Measurements from ENCODE around the gene EVPL. TPM values are rescaled to one million over a fixed set of nuclear protein-coding genes. Genes with fewer than 3 reads are reported as not detected.
"Not testable (repeated sequence)": the region's sequence is repeated elsewhere in the genome, so short reads cannot be mapped to it uniquely, and the experiment has no call there.

Gene EVPL
- total and polyA plus RNA-seq, 10 of the 15 experiments (the other 5 are each of a cell fraction or from before 2014, with no cell fraction given): 0.03 TPM; not detected in 9

DNA sequence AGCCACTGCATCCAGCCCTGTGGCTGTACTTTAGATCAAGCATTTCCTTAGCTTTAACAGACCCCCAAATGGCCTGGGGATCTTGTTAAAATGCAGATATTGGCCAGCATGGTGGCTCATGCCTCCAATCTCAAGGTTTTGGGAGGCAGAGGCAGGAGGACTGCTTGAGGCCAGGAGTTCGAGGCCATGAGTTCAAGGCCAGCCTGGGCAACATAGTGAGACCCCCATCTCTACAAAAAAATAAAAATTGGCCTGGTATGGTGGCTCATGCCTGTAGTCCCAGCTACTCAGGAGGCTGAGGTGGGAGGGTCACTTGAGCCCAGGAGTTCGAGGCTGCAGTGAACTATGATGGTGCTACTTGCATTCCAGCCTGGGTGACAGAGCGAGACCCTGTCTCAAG, 15.8 kb upstream of the EVPL start:
- H2AFZ ChIP-seq (ENCODE audit: control insufficient read depth, low read depth, low read length); H3K27ac ChIP-seq (ENCODE audit: control insufficient read depth, insufficient read depth); H3K9me3 ChIP-seq (replicated peaks; ENCODE audit: control insufficient read depth, insufficient read depth, low read length); H3K79me2 ChIP-seq (ENCODE audit: control insufficient read depth, insufficient read depth, low read length); CTCF ChIA-PET; H3K4me3 ChIP-seq; FAIRE-seq; SMC1A ChIA-PET (ENCODE audit: uncharacterized antibody, unreplicated experiment); POLR2A ChIA-PET; H3K4me2 ChIP-seq (ENCODE audit: control insufficient read depth, insufficient read depth); H3K4me1 ChIP-seq (ENCODE audit: control insufficient read depth, insufficient read depth, low read length); DNase-seq (ENCODE audit: low read depth, low spot score); in situ Hi-C loops (cut with MboI); H3K27me3 ChIP-seq (replicated peaks in 1 of 2; ENCODE audit: control insufficient read depth in 2 of 2, insufficient read depth in 2 of 2, low read length in 1 of 2); BruUV-seq (replicated peaks); ATAC-seq; H3K9ac ChIP-seq (ENCODE audit: control insufficient read depth, insufficient read depth, low read length); H4K20me1 ChIP-seq (ENCODE audit: control insufficient read depth, insufficient read depth); intact Hi-C loops (cut with micrococcal nuclease; ENCODE audit: unreplicated experiment): not testable (repeated sequence)
- WGBS (ENCODE audit: insufficient coverage, insufficient replicate concordance, low lambda C conversion rate, missing lambda C conversion rate): 98% methylated on average over 3 of the region's 3 CpGs
- peaks cover 40 to 49% of the 10 kb centered on the region in 2 experiments for H3K36me3 ChIP-seq (ENCODE audit: control insufficient read depth in 2 of 2, insufficient read depth in 2 of 2, low read length in 1 of 2)
- RAD21 ChIA-PET (ENCODE audit: unreplicated experiment): interaction anchor here (1.2 kb wide), 1 partner anchor 356 kb away, joined by 5 read pairs; no protein-coding TSS in a partner anchor

GRCh38 chr17:76040376-76040775, 13.3 kb upstream of the EVPL start:
- TF ChIP-seq HDAC2 (IDR thresholded peaks at IDR 0.05) (no peak), TCF3 (IDR thresholded peaks at IDR 0.05; ENCODE audit: borderline replicate concordance, insufficient read depth, low read depth, low read length) (no peak), LARP7 (IDR thresholded peaks at IDR 0.05) (no peak), CHD2 (IDR thresholded peaks at IDR 0.05; ENCODE audit: borderline replicate concordance, low read depth, low read length) (no peak), TAF1 (IDR thresholded peaks at IDR 0.05; ENCODE audit: borderline replicate concordance, low read depth, low read length) (no peak), JUNB (IDR thresholded peaks at IDR 0.05) (no peak), SPI1 (IDR thresholded peaks at IDR 0.05; ENCODE audit: borderline replicate concordance, insufficient read depth, low read depth, low read length) (no peak)
- H2AFZ ChIP-seq (ENCODE audit: control insufficient read depth, low read depth, low read length): no peak overlapping the region
- DNase-seq (ENCODE audit: low read depth, low spot score) (no peak), FAIRE-seq (no peak), ATAC-seq (no peak)
- H3K79me2 ChIP-seq (ENCODE audit: control insufficient read depth, insufficient read depth, low read length): no peaks in the 10 kb centered on the region
- no peaks in the 10 kb centered on the region for H3K9me3 ChIP-seq (replicated peaks; ENCODE audit: control insufficient read depth, insufficient read depth, low read length)
- RAD21 ChIA-PET (ENCODE audit: unreplicated experiment): no interaction called here
- H3K27me3 ChIP-seq (replicated peaks in 1 of 2; ENCODE audit: control insufficient read depth in 2 of 2, insufficient read depth in 2 of 2, low read length in 1 of 2): no peaks in the 10 kb centered on the region
- no peak overlapping the region for H3K9ac ChIP-seq (ENCODE audit: control insufficient read depth, insufficient read depth, low read length)
- SMC1A ChIA-PET (ENCODE audit: uncharacterized antibody, unreplicated experiment): no interaction called here
- no peak overlapping the region for H3K27ac ChIP-seq (ENCODE audit: control insufficient read depth, insufficient read depth)
- no peak overlapping the region for H3K4me2 ChIP-seq (ENCODE audit: control insufficient read depth, insufficient read depth)
- in situ Hi-C loops (cut with MboI): no loop called here
- intact Hi-C loops (cut with micrococcal nuclease; ENCODE audit: unreplicated experiment): no loop called here
- CTCF ChIA-PET: interaction anchor here (1.2 to 1.6 kb wide), 2 partner anchors 9 to 35 kb away, joined by 3 to 4 read pairs; no protein-coding TSS in a partner anchor
- H3K36me3 ChIP-seq (ENCODE audit: control insufficient read depth in 2 of 2, insufficient read depth in 2 of 2, low read length in 1 of 2): peaks cover 29 to 46% of the 10 kb centered on the region in 2 experiments
- 91% methylated on average over 6 of the region's 6 CpGs for WGBS (ENCODE audit: insufficient coverage, insufficient replicate concordance, low lambda C conversion rate, missing lambda C conversion rate)
- no TSS peak for BruUV-seq (replicated peaks)
- no peaks in the 10 kb centered on the region for H4K20me1 ChIP-seq (ENCODE audit: control insufficient read depth, insufficient read depth)
- no peak overlapping the region for H3K4me3 ChIP-seq
- POLR2A ChIA-PET: no interaction called here
- H3K4me1 ChIP-seq (ENCODE audit: control insufficient read depth, insufficient read depth, low read length): no peaks in the 10 kb centered on the region

All from GM12878 (cell line).